Measurements from ENCODE around the gene THSD7A.

DNA sequence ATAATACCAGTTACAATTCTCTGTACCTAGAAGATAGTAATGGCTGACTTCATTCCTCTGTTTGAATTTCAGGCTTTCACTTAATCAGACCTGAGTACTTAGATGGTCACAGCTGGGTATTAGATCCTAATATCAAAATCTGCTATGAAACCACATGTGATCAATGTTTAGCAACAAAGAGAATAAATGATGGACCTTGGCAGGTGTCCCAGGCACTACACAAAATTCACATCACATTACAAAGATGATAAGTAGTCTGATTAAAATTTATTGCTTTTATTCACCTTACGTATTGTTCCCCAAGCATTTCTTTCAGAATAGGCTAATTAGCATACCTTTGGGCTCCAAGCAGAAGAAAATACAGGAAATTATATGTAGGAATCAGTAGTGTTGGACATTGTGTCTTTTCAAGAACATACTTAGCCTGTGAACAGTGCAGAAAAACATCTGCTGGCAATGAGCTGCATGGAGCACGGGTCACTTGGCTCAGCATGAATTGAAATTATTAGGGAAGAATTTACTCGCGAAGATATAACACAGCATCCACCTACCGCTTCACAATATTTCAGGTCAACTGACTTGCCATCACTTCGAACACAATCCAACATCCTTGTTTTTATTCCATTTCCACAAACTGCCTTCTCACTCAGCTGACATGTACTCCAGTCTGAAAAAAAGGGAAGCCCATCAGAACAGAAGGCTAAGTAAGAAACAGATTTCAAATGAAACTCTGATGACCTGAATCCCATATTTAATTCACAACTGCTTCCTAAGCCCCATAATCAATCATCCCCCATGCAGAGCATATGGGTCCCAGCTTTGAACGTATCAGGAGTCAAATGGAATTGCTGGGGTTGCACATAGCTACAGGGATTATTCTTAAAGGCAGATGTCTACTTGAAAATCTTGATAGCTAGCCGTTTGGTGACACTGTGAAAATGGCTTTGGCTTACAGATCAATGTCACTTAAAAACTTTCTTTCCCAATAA is 421.0 kb downstream of the THSD7A start:
- TF ChIP-seq, protein P1, sequence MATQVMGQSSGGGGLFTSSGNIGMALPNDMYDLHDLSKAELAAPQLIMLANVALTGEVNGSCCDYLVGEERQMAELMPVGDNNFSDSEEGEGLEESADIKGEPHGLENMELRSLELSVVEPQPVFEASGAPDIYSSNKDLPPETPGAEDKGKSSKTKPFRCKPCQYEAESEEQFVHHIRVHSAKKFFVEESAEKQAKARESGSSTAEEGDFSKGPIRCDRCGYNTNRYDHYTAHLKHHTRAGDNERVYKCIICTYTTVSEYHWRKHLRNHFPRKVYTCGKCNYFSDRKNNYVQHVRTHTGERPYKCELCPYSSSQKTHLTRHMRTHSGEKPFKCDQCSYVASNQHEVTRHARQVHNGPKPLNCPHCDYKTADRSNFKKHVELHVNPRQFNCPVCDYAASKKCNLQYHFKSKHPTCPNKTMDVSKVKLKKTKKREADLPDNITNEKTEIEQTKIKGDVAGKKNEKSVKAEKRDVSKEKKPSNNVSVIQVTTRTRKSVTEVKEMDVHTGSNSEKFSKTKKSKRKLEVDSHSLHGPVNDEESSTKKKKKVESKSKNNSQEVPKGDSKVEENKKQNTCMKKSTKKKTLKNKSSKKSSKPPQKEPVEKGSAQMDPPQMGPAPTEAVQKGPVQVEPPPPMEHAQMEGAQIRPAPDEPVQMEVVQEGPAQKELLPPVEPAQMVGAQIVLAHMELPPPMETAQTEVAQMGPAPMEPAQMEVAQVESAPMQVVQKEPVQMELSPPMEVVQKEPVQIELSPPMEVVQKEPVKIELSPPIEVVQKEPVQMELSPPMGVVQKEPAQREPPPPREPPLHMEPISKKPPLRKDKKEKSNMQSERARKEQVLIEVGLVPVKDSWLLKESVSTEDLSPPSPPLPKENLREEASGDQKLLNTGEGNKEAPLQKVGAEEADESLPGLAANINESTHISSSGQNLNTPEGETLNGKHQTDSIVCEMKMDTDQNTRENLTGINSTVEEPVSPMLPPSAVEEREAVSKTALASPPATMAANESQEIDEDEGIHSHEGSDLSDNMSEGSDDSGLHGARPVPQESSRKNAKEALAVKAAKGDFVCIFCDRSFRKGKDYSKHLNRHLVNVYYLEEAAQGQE (IDR thresholded peaks at IDR 0.05; ENCODE audit: borderline replicate concordance): no peak
- TF ChIP-seq, protein P2, sequence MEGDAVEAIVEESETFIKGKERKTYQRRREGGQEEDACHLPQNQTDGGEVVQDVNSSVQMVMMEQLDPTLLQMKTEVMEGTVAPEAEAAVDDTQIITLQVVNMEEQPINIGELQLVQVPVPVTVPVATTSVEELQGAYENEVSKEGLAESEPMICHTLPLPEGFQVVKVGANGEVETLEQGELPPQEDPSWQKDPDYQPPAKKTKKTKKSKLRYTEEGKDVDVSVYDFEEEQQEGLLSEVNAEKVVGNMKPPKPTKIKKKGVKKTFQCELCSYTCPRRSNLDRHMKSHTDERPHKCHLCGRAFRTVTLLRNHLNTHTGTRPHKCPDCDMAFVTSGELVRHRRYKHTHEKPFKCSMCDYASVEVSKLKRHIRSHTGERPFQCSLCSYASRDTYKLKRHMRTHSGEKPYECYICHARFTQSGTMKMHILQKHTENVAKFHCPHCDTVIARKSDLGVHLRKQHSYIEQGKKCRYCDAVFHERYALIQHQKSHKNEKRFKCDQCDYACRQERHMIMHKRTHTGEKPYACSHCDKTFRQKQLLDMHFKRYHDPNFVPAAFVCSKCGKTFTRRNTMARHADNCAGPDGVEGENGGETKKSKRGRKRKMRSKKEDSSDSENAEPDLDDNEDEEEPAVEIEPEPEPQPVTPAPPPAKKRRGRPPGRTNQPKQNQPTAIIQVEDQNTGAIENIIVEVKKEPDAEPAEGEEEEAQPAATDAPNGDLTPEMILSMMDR (IDR thresholded peaks at IDR 0.05; ENCODE audit: poor library complexity, severe bottlenecking): no peak
- TF ChIP-seq RAD21 (conservative IDR thresholded peaks at IDR 0.05) (no peak), EP300 (conservative IDR thresholded peaks at IDR 0.05; ENCODE audit: poor library complexity, severe bottlenecking) (no peak)
